Right ventricle myocardium superior (tissue), 1 donor: Measurements from ENCODE around the gene CRB3. TPM values are rescaled to one million over a fixed set of nuclear protein-coding genes. Genes with fewer than 3 reads are reported as not detected.

Experiments used
- ATAC-seq: fragments of 200-7000 bp; cut with Tn5 transposase; one replicate; pipeline ENCODE4 v1.9.1; 2020; ENCODE audit warnings: mild to moderate bottlenecking; ENCODE audit not compliant: poor library complexity
- DNase-seq: peaks from one replicate; pipeline ENCODE4 v3.0.0-alpha.2; 2020
- intact Hi-C: fragments of 100-400 bp; cut with DNase I; formaldehyde crosslinking; loops from one replicate; pipeline ENCODE4 v1.11.2; 2022
- total RNA-seq: library from RNA; stranded (reverse); fragmentation: NEBNext Ultra II Directional; extraction: Animal tissue kit (Norgen Biotek cat#: 25700); gene quantifications from one replicate; pipeline ENCODE4 v1.2.1, GENCODE V29; 2021
- donor health status: DM: no; HTN: yes; CAD: no; lungs with severe emphysema.

The CRB3 gene
- total RNA-seq, 1 donor from 2014 or later = not detected

GRCh38 chr19:6429419-6430221 lies 34.5 kb upstream of the CRB3 start:
- DNase-seq (no peak), ATAC-seq (no peak)
- intact Hi-C loops = no loop called here

- no peak for ATAC-seq
- DNase-seq = no peak
- intact Hi-C loops = no loop called here
Observed at GRCh38 chr19:6431891-6432290, 32.2 kb upstream of the CRB3 start.

GRCh38 chr19:6433165-6433564 lies 30.9 kb upstream of the CRB3 start:
- ATAC-seq = no peak
- DNase-seq = no peak
- intact Hi-C loops = no loop called here

GRCh38 chr19:6433663-6434062 lies 30.4 kb upstream of the CRB3 start, which contains the start of gene SLC25A41:
TSS of gene SLC25A41 (minus strand) at chr19:6433763. CDS start at chr19:6433693, 70 bp downstream.
- intact Hi-C loops = no loop called here
- no peak for DNase-seq
- ATAC-seq = no peak

GRCh38 chr19:6439743-6440142 lies 24.3 kb upstream of the CRB3 start:
- intact Hi-C loops = no loop called here
- DNase-seq (no peak), ATAC-seq (no peak)

GRCh38 chr19:6440905-6441304 lies 23.2 kb upstream of the CRB3 start:
- ATAC-seq (no peak), DNase-seq (no peak)
- intact Hi-C loops = no loop called here

- ATAC-seq (no peak), DNase-seq (no peak)
- intact Hi-C loops = no loop called here
Observed at GRCh38 chr19:6442087-6442688, 21.9 kb upstream of the CRB3 start.

GRCh38 chr19:6443986-6444385 lies 20.1 kb upstream of the CRB3 start:
- ATAC-seq = no peak
- DNase-seq = no peak
- intact Hi-C loops = no loop called here

GRCh38 chr19:6446452-6446851 lies 17.6 kb upstream of the CRB3 start:
- DNase-seq (no peak), ATAC-seq (no peak)
- intact Hi-C loops = no loop called here

- ATAC-seq (no peak), DNase-seq (no peak)
- intact Hi-C loops = no loop called here
Observed at GRCh38 chr19:6448045-6448444, 16.0 kb upstream of the CRB3 start.

- intact Hi-C loops = no loop called here
- ATAC-seq (no peak), DNase-seq (no peak)
Observed at GRCh38 chr19:6450166-6450565, 13.9 kb upstream of the CRB3 start.

GRCh38 chr19:6451583-6452222 lies 12.4 kb upstream of the CRB3 start:
- ATAC-seq (no peak), DNase-seq (no peak)
- intact Hi-C loops = no loop called here

GRCh38 chr19:6452223-6452614 lies 11.9 kb upstream of the CRB3 start:
- intact Hi-C loops = no loop called here
- ATAC-seq = no peak
- no peak for DNase-seq

GRCh38 chr19:6452899-6453298 lies 11.2 kb upstream of the CRB3 start:
- ATAC-seq (no peak), DNase-seq (no peak)
- intact Hi-C loops = no loop called here

GRCh38 chr19:6453951-6454565 lies 10.0 kb upstream of the CRB3 start:
- ATAC-seq (no peak), DNase-seq (no peak)
- intact Hi-C loops = no loop called here

GRCh38 chr19:6455924-6456323 lies 8.1 kb upstream of the CRB3 start:
- ATAC-seq = no peak
- no peak for DNase-seq
- intact Hi-C loops = loop anchor here (5.0 kb wide), 1 partner anchor 64 kb away; the partner anchor contains the start of gene GTF2F1

- intact Hi-C loops = loop anchor here (5.0 kb wide), 1 partner anchor 66 kb away; the partner anchor contains the start of gene GTF2F1
- ATAC-seq = no peak
Observed at GRCh38 chr19:6457958-6458694, 5.9 kb upstream of the CRB3 start.

GRCh38 chr19:6458695-6459261 lies 5.3 kb upstream of the CRB3 start:
- no peak for DNase-seq
- intact Hi-C loops = loop anchor here (5.0 kb wide), 1 partner anchor 66 kb away; the partner anchor contains the start of gene GTF2F1
- ATAC-seq = no peak

More at GRCh38 chr19:6457958-6458694, 5.9 kb upstream of the CRB3 start:
- no peak for DNase-seq
